H9 (cell line): ENCODE results near the gene TAP2. TPM values are rescaled to one million over a fixed set of nuclear protein-coding genes. Genes with fewer than 3 reads are reported as not detected.

Experiments used
- DNase-seq: peaks from one replicate; pipeline ENCODE4 v3.0.0-alpha.2; 2017
- H2AFZ ChIP-seq: one replicate; pipeline ENCODE4 v1.6.1; 2013; ENCODE audit warnings: mild to moderate bottlenecking, low read length, control low read depth, moderate library complexity
- H2AK5ac ChIP-seq: 2 replicates; pipeline ENCODE4 v1.6.1; 2013; ENCODE audit warnings: low read length, control low read depth, mixed read lengths; ENCODE audit not compliant: insufficient read length
- H2BK120ac ChIP-seq: one replicate; pipeline ENCODE4 v1.6.1; 2013; ENCODE audit warnings: low read depth, mild to moderate bottlenecking, low read length, control low read depth, inconsistent platforms; ENCODE audit not compliant: poor library complexity, severe bottlenecking
- H2BK12ac ChIP-seq: 2 replicates; pipeline ENCODE4 v1.6.1; 2013; ENCODE audit warnings: low read length, control low read depth, mixed read lengths, low read depth; ENCODE audit not compliant: insufficient read length
- H2BK15ac ChIP-seq: 2 replicates; pipeline ENCODE4 v1.6.1; 2013; ENCODE audit warnings: low read depth, low read length, control low read depth
- H2BK20ac ChIP-seq: one replicate; pipeline ENCODE4 v1.6.1; 2013; ENCODE audit warnings: low read depth, mild to moderate bottlenecking, low read length, control low read depth, inconsistent platforms; ENCODE audit not compliant: poor library complexity, severe bottlenecking
- H2BK5ac ChIP-seq: 2 replicates; pipeline ENCODE4 v1.6.1; 2013; ENCODE audit warnings: low read length, control low read depth, mixed read lengths; ENCODE audit not compliant: insufficient read length
- H3K14ac ChIP-seq: 2 replicates; pipeline ENCODE4 v1.6.1; 2013; ENCODE audit warnings: low read length, control low read depth; ENCODE audit not compliant: insufficient read depth
- H3K18ac ChIP-seq: 2 replicates; pipeline ENCODE4 v1.6.1; 2013; ENCODE audit warnings: low read depth, mild to moderate bottlenecking, mixed read lengths, low read length, control low read depth; ENCODE audit not compliant: insufficient read length
- H3K23ac ChIP-seq: 2 replicates; pipeline ENCODE4 v1.6.1; 2013; ENCODE audit warnings: low read length, control low read depth, mixed read lengths, low read depth; ENCODE audit not compliant: insufficient read length
- H3K23me2 ChIP-seq: 2 replicates; pipeline ENCODE4 v1.6.1; 2013; ENCODE audit warnings: low read depth, mild to moderate bottlenecking, mixed read lengths, low read length, control low read depth; ENCODE audit not compliant: insufficient read length, poor library complexity, severe bottlenecking
- H3K27ac ChIP-seq: 2 replicates; pipeline ENCODE4 v1.5.1; 2013; ENCODE audit warnings: low read length, control low read depth, mixed read lengths, low read depth; ENCODE audit not compliant: insufficient read length
- H3K27me3 ChIP-seq: 2 replicates; pipeline ENCODE4 v1.6.1; 2013; ENCODE audit warnings: low read length, control low read depth, inconsistent platforms; ENCODE audit not compliant: insufficient read depth
- H3K4ac ChIP-seq: 2 replicates; pipeline ENCODE4 v1.6.1; 2013; ENCODE audit warnings: low read depth, mild to moderate bottlenecking, control low read depth, inconsistent platforms, low read length, moderate library complexity
- H3K4me1 ChIP-seq: 2 replicates; pipeline ENCODE4 v1.6.1; 2013; ENCODE audit warnings: low read length, control low read depth, inconsistent platforms; ENCODE audit not compliant: insufficient read depth
- H3K4me2 ChIP-seq: 2 replicates; pipeline ENCODE4 v1.6.1; 2013; ENCODE audit warnings: low read length, control low read depth, mixed read lengths; ENCODE audit not compliant: insufficient read length, insufficient read depth
- H3K56ac ChIP-seq: 2 replicates; pipeline ENCODE4 v1.6.1; 2013; ENCODE audit warnings: low read depth, mild to moderate bottlenecking, mixed read lengths, low read length, control low read depth; ENCODE audit not compliant: insufficient read length
- H3K79me1 ChIP-seq: 2 replicates; pipeline ENCODE4 v1.6.1; 2013; ENCODE audit warnings: low read depth, mild to moderate bottlenecking, moderate library complexity, low read length, control low read depth, inconsistent platforms; ENCODE audit not compliant: insufficient read depth, poor library complexity, severe bottlenecking
- H3K79me2 ChIP-seq: 2 replicates; pipeline ENCODE4 v1.6.1; 2013; ENCODE audit warnings: low read length, control low read depth, inconsistent platforms; ENCODE audit not compliant: insufficient read depth
- H3K9ac ChIP-seq: 2 replicates; pipeline ENCODE4 v1.6.1; 2013; ENCODE audit warnings: low read length, control low read depth, mixed read lengths; ENCODE audit not compliant: insufficient read length; ENCODE audit errors: extremely low read depth
- H3K9me3 ChIP-seq: one replicate; pipeline ENCODE4 v1.6.1; 2013; ENCODE audit warnings: low read depth, low read length, inconsistent platforms; ENCODE audit not compliant: control insufficient read depth
- H3T11ph ChIP-seq: one replicate; pipeline ENCODE4 v1.6.1; 2013; ENCODE audit warnings: mild to moderate bottlenecking, low read length, control low read depth, inconsistent platforms
- H4K20me1 ChIP-seq: one replicate; pipeline ENCODE4 v1.6.1; 2013; ENCODE audit not compliant: control insufficient read depth, insufficient read length, insufficient read depth
- H4K5ac ChIP-seq: 2 replicates; pipeline ENCODE4 v1.6.1; 2013; ENCODE audit warnings: low read depth, mild to moderate bottlenecking, mixed read lengths, low read length, control low read depth; ENCODE audit not compliant: insufficient read length
- H4K8ac ChIP-seq: replicated peaks from 2 replicates; pipeline ENCODE4 v1.6.1; 2013; ENCODE audit warnings: low read length, control low read depth, mixed read lengths, low read depth; ENCODE audit not compliant: insufficient read length
- H4K91ac ChIP-seq: 2 replicates; pipeline ENCODE4 v1.6.1; 2013; ENCODE audit warnings: low read depth, mild to moderate bottlenecking, moderate library complexity, mixed read lengths, low read length, control low read depth; ENCODE audit not compliant: insufficient read length
- H3K27ac Mint-ChIP-seq, 3 experiments: 2 replicates in 2 of 3; 3 replicates in 1 of 3; pipeline ENCODE4 v1.8.0; 2020 to 2021; ENCODE audit warnings: mixed read lengths in 3 of 3, mild to moderate bottlenecking in 1 of 3, moderate library complexity in 1 of 3
- H3K27me3 Mint-ChIP-seq: 2 replicates; pipeline ENCODE4 v1.8.0; 2021; ENCODE audit warnings: low read depth, mild to moderate bottlenecking, moderate library complexity, mixed read lengths
- H3K36me3 Mint-ChIP-seq, 3 experiments: 2 replicates in 2 of 3; 3 replicates in 1 of 3; pipeline ENCODE4 v1.8.0; 2020 to 2021; ENCODE audit warnings: low read depth in 3 of 3, mixed read lengths in 3 of 3; ENCODE audit not compliant: insufficient read depth in 1 of 3
- H3K4me1 Mint-ChIP-seq, 2 experiments: 2 replicates each; pipeline ENCODE4 v1.8.0; 2020; ENCODE audit warnings: mixed read lengths in 2 of 2
- H3K4me3 Mint-ChIP-seq, 2 experiments: 2 replicates in 1 of 2; 3 replicates in 1 of 2; pipeline ENCODE4 v1.8.0; 2020 to 2021; ENCODE audit warnings: mild to moderate bottlenecking in 2 of 2, mixed read lengths in 2 of 2, moderate library complexity in 1 of 2
- H3K9me3 Mint-ChIP-seq, 2 experiments: 2 replicates in 1 of 2; 3 replicates in 1 of 2; pipeline ENCODE4 v1.8.0; 2020; ENCODE audit warnings: mild to moderate bottlenecking in 2 of 2, mixed read lengths in 2 of 2, moderate library complexity in 1 of 2
- WGBS: extraction: QIAGEN DNeasy Blood & Tissue Kit; methylation state at CpG from one replicate; pipeline ENCODE4 v1.1.7; 2013; ENCODE audit warnings: missing lambda C conversion rate, low lambda C conversion rate, mixed read lengths; ENCODE audit not compliant: insufficient read length; ENCODE audit errors: extremely low coverage; 5-methylcytosine and 5-hydroxymethylcytosine counted together
- total RNA-seq: library from RNA; stranded (reverse); gene quantifications from 2 replicates; pipeline ENCODE4 v1.2.1, GENCODE V29; 2021
- TF ChIP-seq, protein P1 (sequence below): fragments of 200-600 bp; sonication (generic); conservative IDR thresholded peaks from 3 replicates; pipeline ENCODE4 v1.8.0; 2021; ENCODE audit warnings: antibody characterized with exemption, mild to moderate bottlenecking

The TAP2 gene
- total RNA-seq, 1 experiment from 2014 or later: 16.3 TPM

DNA sequence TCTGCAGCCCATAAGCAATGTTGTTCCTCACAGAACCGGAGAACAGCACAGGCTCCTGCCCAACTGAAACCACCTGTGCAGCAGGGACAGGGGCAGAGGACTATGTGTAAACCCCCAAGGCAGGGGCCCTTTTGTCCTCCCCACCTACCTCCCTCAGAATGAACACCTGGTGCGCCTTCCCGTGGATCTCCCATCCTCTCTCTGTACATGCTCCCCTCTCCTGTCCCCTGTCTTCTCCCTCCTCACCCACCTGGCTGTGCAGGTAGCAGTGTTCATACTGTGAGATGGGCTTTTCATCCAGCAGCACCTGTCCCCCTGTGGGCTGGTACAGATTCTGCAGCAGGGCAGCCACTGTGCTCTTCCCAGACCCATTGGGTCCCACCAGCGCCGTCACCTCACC, 8.5 kb downstream of the TAP2 start:
- Histone ChIP-seq H3K9ac (no peak overlapping the region), H3K4ac (no peak overlapping the region), H3K79me2 (no peaks in the 10 kb centered on the region), H3T11ph (no peak overlapping the region), H3K4me1 (no peaks in the 10 kb centered on the region), H4K5ac (no peak overlapping the region), H2BK120ac (no peak overlapping the region), H3K79me1 (no peaks in the 10 kb centered on the region), H2BK12ac (no peak overlapping the region), H2BK5ac (no peak overlapping the region), H3K27me3 (no peaks in the 10 kb centered on the region), H2AFZ (no peak overlapping the region), H3K9me3 (no peaks in the 10 kb centered on the region), H3K23ac (no peak overlapping the region), H3K4me2 (no peak overlapping the region), H4K91ac (no peak overlapping the region), H3K23me2 (no peaks in the 10 kb centered on the region), H3K27ac (no peak overlapping the region), H2BK20ac (no peak overlapping the region), H3K18ac (no peak overlapping the region), H3K56ac (no peak overlapping the region), H2AK5ac (no peak overlapping the region), H3K14ac (no peak overlapping the region), H2BK15ac (no peak overlapping the region), H4K20me1 (no peaks in the 10 kb centered on the region), H4K8ac (no peak overlapping the region)
- TF ChIP-seq, protein P1, sequence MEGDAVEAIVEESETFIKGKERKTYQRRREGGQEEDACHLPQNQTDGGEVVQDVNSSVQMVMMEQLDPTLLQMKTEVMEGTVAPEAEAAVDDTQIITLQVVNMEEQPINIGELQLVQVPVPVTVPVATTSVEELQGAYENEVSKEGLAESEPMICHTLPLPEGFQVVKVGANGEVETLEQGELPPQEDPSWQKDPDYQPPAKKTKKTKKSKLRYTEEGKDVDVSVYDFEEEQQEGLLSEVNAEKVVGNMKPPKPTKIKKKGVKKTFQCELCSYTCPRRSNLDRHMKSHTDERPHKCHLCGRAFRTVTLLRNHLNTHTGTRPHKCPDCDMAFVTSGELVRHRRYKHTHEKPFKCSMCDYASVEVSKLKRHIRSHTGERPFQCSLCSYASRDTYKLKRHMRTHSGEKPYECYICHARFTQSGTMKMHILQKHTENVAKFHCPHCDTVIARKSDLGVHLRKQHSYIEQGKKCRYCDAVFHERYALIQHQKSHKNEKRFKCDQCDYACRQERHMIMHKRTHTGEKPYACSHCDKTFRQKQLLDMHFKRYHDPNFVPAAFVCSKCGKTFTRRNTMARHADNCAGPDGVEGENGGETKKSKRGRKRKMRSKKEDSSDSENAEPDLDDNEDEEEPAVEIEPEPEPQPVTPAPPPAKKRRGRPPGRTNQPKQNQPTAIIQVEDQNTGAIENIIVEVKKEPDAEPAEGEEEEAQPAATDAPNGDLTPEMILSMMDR: no peak
- Mint-ChIP-seq H3K9me3 (no peaks in the 10 kb centered on the region), H3K4me1 (peaks cover 6 to 8% of the 10 kb centered on the region in 2 experiments; a peak in 3 of 4 replicates), H3K36me3 (peaks cover 6 to 19% (median 11%) of the 10 kb centered on the region in 3 experiments; a peak in 5 of 7 replicates), H3K27me3 (no peaks in the 10 kb centered on the region), H3K27ac (no peak overlapping the region), H3K4me3 (no peak overlapping the region; a peak in 1 of 5 replicates)
- no peak for DNase-seq
- no CpG with 5 or more reads among the region's 5 CpGs for WGBS
